Measurements from ENCODE around the gene BDKRB2.

The BDKRB2 gene

DNA sequence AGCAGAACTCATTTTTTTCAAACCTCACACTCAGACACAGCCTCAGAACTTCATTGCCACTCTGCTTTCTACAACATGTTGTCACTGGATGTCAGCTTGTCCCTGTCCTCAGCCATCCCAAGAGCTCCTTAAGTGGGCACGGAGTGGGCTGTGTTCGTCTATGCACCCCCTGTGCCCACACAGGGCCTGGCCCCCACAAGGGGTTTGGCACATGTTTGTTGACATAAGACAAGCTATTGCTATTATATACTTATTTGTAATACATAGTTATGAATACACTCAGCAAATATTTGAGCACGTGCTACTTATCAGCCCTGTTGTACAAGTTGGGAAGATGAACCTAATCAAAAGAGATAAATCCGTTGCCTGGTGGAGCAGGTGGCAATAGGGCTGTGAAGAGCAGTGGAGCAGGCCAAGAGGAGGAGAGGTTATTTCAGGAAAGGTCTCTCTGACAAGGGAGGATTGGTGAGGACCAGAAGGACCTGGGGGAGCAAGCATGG is 47.1 kb downstream of the BDKRB2 start:
- DNase-seq (ENCODE audit: low read depth in 2 of 2) = no peak

DNA sequence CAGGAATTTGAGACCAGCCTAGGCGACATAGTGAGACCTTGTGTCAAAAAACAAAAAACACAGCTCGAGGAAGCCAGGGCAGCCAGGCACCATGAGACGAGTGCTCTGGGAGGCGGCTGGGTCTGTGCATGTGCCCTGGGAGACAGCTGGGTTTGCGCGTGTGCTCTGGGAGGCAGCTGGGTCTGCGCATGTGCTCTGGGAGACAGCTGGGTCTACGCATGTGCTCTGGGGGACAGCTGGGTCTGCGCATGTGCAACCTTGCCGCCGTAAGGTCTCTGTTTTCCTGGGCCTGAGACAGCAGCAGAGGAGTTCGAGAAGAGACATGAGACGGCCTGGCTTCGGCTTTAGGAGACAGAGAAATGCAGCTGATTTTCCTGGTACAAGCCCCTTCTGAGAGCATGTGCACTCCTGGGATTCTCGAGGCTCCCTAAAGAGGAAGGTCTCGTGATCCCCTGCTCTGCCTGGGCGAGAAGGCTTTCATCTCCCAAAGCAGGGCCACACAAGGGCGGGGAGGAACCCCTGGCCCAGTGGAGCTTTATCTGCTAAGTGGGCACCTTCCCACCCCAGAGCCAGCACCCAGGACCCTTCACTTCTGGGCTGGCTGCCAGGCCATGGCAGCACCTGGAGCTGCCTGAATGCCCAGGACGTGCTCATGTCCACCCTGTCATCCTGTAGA is 47.8 kb downstream of the BDKRB2 start:
- DNase-seq (ENCODE audit: low read depth in 2 of 2) = peak; percentile 54 to 57

DNA sequence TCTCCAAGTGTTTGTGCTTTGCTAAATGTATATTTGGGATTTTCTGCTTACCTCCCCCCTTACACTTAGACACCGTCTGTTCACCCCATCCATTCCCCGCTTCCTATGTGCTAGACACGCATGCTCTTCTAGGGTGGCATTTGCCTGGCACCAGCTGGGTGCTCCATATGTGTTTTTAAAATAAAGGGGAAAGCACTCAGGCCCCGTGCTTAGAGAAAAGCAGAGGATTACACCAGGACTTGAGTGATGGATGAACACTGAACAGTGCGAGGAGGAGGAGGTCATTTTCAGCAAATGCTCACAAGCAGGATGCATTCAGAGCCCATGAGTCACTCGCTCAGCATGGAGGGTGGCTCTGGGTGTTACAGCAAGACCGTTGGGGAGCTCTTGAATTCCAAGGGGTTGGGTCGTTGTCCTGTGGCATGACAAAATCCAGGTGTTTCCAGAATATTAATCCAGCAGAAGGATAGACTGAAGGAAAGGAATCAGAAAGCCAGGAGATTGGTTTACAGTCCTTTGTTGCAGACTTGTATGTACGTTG is 48.4 kb downstream of the BDKRB2 start:
- DNase-seq (ENCODE audit: low read depth in 2 of 2) = peak; percentile 84 to 85

DNA sequence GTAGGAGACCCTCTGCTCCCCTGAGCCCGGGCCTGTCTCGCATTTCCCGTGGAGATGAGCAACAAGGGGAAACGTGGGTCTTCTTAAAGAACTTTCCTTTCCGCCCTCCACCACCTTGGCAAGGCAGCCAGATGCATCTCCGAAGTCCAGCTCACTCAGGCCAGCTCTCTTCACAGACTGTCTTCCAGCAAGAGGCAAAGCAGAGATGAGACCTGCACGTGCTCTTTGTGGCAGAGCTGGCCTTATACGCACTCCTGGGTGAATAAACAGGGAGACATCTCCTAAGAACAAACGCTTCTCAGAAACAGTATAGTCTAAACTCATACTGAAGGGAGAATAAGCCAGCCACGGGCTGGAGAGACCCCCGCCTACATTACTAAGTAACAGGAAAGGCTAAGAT is 50.0 kb downstream of the BDKRB2 start:
- DNase-seq (ENCODE audit: low read depth in 2 of 2) = no peak

DNA sequence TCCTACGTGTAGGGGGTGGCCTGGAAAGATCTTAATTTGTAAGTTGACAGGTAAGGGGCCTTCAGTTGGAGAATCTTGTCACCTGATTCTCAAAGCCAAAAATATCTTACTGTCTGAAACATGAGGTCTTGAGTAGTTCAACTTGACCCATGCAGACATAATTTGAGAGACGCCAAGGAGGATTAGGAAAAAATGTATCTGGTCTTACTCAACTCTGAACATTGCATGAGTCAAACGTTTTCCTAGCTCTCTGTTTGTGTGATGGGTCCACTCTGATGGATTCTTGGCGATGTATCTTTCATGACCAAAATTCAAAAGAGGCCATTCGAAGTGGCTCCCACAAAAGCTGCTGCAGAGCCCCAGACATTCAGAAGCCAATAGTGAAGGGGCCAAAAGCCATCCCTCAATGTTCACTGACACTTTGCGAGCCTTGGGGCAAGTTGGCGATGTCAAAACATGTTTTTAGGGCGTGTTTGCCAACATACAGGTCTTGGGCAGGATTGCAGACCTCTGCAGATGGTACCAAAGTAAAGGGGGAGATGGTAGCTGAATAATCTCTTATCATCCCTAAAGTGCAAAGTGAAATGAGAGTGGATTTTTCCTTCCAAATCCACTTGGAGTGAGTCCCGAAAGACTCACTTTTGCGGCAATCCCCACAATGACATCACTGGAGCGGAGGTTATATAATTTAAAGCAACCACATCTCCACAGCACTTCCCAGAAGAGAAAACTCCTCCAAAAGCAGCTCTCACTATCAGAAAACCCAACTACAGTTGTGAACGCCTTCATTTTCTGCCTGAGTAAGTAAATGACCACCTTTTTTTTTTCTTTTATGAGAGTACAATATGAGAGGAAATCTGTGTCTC is 51.1 kb downstream of the BDKRB2 start, which contains the start of gene BDKRB1:
TSS of gene BDKRB1 (plus strand) at position 710 of the 866 bp plus-strand sequence. CDS start 7,473 bp downstream, outside the sequence.
- peak; percentile 85 to 88 for DNase-seq (ENCODE audit: low read depth in 2 of 2)

DNA sequence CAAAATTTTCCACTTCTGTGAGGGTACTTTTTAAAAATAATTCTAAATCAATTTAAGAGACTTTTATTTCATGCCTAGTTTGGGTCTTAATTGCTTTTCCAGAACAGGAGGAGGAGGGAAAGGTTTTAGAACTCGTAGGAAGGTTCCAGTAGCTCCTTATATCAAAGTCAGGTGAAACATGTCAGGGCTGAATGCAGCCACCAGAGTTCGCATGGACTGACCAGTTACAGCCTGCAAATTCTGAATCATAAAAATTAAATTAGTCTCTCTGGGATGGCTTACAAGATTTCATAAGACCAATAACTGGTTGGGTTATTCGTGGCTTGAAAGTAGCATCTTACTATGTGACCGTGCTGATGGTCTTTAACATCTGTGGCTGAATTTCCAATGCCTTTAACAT is 51.8 kb downstream of the BDKRB2 start:
- no peak for DNase-seq (ENCODE audit: low read depth in 2 of 2)

DNA sequence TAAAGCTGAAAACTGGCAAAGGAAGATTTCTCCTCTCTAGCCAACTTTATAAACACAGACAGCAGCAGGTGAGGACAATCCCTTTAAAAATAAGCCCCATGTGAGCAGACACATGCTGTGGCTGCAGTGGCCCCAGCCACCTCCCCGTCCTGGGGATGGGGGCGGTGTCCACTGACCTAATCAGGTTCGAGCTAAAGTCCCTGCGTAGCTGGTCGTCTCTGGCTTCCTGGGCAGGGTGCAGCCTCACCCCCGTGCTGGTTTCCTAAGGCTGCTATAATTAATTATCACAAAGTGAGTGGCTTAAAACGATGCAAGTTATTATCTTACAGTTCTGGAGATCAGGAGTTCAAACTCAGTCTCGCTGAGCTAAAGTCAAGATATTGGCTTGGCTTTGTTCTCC is 52.4 kb downstream of the BDKRB2 start:
- DNase-seq (ENCODE audit: low read depth in 2 of 2) = no peak

DNA sequence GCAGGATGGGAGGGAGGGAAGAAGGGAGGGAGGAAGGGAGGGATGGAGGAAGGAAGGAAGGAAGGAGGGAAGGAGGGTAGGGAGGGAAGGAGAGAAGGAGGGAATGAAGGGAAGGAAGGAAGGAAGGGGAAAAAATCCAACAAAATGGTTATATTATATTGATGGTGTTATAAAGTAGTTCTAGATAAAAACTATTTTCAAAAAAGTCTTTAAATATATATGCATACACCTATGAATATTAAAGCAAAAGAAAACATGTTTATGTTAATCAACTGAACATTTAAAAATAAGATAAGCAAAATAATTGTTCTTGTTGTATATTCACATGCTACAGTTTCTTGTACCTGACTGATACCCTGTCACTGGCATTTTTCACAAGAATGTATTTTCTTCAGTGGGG is 53.3 kb downstream of the BDKRB2 start:
- no peak for DNase-seq (ENCODE audit: low read depth in 2 of 2)

DNA sequence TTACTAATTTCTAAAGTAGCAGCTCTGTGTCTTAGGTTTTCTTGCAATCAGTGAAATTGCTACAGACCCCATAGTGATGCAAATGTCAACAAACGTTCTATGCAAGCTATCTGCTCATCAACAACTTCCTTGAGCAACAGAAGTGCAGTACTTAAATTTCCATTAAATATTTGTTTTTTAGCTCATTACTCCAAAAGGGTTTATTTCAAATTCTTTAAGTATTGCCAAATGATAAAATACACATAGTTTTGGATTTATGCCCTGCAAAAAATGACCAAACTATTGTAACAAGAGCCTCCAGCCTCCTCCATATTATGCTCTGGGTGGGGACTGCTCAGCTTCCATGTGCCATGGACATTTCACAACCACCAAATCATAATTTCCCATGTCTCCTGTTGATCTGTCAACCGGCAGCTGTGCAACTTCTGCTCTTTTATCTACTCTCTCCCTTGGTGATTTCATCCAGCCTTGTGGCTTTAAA is 55.7 kb downstream of the BDKRB2 start:
- DNase-seq (ENCODE audit: low read depth in 2 of 2) = peak; percentile 76 to 78

DNA sequence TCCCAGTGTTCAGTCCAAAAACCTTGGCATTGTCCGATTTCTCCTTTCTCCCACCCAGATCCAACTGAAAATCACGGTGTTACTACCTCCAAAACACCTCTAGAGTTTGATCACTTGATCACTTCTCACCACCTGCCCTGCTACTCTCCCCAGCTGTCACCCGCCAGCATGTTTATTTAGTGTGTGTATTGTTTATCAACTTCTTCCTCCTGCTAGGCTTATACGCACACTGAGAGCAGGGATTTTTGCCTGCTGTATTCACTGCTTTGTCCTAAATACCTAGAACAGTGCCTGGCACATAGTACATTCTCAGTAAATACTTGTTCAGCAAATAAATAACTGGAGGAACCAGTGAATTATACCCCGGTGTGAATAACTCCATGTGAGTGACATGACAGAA is 56.4 kb downstream of the BDKRB2 start:
- no peak for DNase-seq (ENCODE audit: low read depth in 2 of 2)

DNA sequence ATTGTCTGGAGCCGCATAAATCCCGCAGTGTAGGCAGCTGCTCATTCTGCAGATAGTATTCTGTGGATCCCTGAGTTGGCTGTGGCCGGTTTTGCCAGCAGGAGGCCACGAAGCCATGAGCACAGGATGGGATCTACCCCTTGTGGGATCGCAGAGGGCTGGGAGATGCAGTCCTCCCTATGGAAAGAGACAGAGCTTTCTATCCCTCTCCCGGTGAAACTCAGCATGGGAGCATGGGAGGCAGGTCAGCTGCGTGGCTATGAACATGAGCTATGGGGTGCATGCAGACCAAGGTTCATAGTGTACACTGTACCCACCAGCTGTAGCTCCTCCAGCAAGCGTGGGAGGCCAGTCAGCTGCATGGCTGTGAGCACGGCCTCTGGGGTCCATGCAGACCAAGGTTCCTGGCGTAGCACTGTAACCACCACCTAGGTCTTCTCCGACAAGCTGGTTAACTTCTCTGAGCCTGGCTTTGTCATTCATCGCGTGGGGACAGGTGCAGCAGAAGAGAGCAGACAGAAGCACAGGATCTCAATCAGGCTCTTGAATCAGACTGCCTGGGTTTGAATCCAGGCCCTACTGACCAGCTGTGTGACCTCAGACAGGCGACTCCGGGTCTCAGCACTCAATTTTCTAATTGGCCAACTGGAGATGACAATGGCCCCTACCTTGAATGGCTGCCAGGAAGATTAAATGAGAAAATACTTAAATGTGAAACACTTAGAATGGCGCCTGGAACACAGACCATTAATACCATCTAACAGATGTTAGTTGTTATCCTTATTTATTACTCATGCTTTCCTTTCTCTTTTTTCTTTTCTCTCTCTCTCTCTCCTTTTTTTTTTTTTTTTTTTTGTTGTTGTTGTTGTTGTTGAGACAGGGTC is 57.4 kb downstream of the BDKRB2 start:
- DNase-seq (ENCODE audit: low read depth in 2 of 2) = no peak

DNA sequence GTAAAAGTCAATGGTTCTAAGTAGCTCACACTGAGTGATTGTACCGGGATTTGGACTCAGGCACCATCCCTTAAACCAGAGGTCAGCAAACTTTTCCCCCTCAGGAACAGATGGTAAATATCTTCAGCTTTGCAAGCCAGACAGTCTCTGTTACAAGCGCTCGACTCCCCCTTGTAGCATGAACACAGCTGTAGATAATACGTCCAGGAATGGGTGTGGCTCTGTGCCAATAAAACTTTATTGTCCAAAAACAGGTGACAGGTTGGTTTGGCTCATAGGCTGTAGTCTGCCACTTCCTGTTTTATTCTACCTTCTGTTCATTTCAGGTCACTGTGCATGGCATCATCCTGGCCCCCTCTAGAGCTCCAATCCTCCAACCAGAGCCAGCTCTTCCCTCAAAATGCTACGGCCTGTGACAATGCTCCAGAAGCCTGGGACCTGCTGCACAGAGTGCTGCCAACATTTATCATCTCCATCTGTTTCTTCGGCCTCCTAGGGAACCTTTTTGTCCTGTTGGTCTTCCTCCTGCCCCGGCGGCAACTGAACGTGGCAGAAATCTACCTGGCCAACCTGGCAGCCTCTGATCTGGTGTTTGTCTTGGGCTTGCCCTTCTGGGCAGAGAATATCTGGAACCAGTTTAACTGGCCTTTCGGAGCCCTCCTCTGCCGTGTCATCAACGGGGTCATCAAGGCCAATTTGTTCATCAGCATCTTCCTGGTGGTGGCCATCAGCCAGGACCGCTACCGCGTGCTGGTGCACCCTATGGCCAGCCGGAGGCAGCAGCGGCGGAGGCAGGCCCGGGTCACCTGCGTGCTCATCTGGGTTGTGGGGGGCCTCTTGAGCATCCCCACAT is 58.9 kb downstream of the BDKRB2 start:
- DNase-seq (ENCODE audit: low read depth in 2 of 2) = no peak

DNA sequence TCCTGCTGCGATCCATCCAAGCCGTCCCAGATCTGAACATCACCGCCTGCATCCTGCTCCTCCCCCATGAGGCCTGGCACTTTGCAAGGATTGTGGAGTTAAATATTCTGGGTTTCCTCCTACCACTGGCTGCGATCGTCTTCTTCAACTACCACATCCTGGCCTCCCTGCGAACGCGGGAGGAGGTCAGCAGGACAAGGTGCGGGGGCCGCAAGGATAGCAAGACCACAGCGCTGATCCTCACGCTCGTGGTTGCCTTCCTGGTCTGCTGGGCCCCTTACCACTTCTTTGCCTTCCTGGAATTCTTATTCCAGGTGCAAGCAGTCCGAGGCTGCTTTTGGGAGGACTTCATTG is 59.5 kb downstream of the BDKRB2 start:
- DNase-seq (ENCODE audit: low read depth in 2 of 2) = no peak

DNA sequence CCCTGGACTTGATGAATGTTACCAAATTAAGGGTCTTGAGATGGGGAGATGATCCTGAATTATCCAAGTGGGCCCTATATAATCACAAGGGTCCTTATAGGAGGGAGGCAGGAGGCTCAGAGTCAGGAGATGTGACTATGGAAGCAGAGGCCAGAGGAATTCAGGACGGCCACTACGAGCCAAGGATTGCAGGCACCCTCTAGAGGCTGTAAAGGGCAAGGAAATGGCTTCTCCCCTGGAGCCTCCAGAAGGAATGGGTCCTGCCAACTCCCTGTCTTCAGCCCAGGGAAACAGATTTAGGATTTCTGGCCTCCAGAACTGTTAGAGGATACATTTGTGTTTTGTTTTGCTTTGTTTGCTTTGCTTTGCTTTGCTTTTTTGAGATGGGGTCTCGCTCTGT is 60.2 kb downstream of the BDKRB2 start:
- DNase-seq (ENCODE audit: low read depth in 2 of 2) = no peak

DNA sequence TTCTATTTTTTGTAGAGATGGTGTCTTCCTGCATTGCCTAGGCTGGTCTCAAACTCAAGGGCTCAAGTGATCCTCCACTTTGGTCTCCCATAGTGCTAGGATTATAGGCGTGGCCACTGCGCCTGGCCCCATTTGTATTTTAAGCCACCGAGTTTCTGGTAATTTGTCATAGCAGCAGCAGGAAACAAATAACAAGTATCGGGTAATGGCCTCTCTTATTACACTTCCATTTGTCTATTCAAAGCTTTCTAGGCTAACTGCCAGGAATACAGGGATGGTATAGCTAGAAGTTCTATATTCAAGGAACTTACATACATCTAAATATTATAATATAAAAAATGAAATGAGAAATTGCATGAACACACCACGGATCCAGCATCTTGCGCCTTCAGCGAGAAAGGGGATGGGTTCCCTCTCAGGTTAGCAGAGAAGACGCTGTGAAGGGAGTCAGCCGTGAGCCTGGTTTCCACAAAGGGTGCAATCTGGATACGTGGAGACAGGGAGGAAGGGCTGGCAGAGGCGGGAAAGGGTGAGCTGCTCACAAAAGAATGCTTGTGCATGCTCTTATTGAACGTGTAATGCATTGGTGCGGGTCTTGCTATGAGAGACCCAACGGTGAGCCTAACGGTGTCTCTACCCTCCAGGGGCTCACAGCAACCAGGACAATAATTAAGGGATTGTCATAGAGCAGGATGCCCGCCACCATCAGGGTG is 60.9 kb downstream of the BDKRB2 start:
- DNase-seq (ENCODE audit: low read depth in 2 of 2) = no peak

DNA sequence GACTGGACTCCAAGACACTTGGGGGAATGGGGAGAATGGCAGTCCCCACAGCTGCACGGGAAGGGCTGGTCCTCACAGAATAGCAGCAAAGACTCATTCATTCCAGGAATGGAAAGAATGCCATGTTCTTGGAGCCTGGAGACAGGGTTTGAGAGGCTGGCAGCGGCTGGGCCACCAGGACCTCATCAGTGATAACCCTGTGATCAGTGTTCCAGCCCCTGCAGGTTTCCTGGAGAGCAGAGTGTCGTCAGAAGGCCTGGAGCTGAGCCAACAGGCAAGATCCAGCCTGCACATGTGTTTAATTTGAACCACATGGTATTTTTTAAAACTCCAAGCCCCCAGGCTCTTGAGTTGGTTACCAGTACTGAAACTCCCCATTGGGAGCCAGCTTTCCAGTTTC is 62.7 kb downstream of the BDKRB2 start:
- DNase-seq (ENCODE audit: low read depth in 2 of 2) = peak; percentile 83

DNA sequence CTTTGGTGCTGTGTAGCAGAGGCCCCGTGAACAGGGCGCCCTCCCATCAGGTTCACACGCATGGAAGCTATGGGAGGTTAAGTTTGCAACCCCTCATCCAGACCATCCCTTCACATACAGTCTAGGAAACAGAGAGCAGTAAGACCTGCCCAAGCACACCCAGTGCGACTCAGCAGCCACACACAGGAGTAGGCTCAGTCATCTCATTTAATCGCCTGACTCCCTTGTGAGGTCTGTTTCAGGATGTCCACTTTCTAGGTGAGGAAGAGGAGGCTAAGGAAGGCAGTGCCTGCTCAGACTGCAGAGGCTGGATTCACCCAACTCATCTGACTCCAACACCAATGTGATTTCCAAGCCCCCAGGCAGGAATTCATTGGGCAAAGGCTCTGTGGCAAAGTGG is 63.3 kb downstream of the BDKRB2 start:
- DNase-seq (ENCODE audit: low read depth in 2 of 2) = no peak

DNA sequence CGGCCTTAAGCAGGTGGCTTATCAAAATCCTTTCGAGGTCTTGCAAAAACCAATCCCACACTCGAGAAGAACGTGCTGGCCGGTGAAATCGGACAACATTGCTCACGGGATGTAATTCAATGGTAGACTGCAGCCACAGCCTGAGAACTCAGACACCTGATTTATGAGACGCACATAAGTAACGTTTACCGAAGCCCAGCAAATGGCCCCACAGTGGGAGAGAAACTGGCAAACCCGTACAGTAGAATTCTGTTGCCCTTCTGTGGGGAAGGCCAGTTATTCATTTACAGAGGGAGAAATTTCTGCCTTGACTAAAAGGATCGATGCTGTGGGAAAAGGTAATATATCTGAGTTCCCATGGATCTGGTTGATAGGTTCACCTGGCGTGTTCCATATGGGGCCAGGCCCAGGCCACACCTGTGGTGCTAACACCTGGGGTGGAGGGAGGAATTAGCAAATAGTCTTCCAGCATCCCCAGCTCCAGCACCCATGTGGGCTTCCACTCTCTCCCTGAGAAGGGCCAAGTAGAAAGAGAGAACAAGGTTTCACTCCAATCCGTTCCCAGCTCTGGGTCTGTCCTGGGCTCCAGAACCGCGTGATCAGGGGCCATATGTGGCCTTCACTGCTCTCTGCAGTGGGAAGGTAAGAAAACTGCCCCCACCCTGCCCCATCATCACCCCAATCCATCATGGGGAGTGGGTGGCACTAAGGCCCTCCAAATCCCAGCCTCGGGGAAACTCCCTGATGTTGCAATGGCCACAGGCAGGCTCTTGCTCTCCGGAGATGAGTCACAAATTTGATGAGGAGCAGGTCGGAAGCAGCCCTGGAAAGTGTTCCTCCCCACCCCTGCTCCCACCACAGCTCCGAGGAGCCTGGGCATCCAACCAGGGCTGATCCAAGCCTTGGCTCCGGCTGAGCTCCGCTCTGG is 64.1 kb downstream of the BDKRB2 start:
- peak; percentile 82 to 84 for DNase-seq (ENCODE audit: low read depth in 2 of 2)

DNA sequence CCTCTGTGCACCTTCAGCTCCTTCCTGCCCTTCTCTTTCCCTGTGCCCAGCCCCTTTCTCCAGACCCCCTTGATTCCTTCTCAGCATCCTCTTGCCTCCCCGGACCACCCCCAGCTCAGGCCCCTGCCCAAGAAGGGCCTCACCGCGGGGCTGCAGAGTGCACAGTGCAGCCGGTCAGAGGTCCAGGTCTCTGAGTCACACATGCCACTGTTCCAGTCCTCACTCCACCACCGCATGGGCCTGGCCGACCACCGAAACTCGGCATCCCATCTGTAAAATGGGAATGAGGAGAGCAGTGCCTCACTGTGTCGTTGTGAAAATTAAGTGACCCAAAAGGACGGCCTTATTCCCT is 64.7 kb downstream of the BDKRB2 start:
- DNase-seq (ENCODE audit: low read depth in 2 of 2) = no peak

Measured in fibroblast of skin of left quadriceps (primary cell).